HK-2 (cell line): ENCODE data around the gene FHAD1.

Experiments
- DNase-seq: peaks from one replicate; pipeline ENCODE4 v3.0.0-alpha.2; 2018; ENCODE audit not compliant: unreplicated experiment

FHAD1 gene

GRCh38 chr1:15400627-15401026 lies 153.6 kb downstream of the FHAD1 start:
- DNase-seq = no peak

- no peak for DNase-seq
Observed at GRCh38 chr1:15401391-15402055, 154.5 kb downstream of the FHAD1 start.

- DNase-seq = no peak
Observed at GRCh38 chr1:15402809-15403450, 155.9 kb downstream of the FHAD1 start.

- DNase-seq = no peak
Observed at GRCh38 chr1:15403962-15404580, 157.0 kb downstream of the FHAD1 start.

- no peak for DNase-seq
Observed at GRCh38 chr1:15405106-15405850, 158.3 kb downstream of the FHAD1 start.

- DNase-seq = no peak
Observed at GRCh38 chr1:15406614-15407559, 159.9 kb downstream of the FHAD1 start.

GRCh38 chr1:15407580-15407979 lies 160.6 kb downstream of the FHAD1 start:
- DNase-seq = no peak

- DNase-seq = no peak
Observed at GRCh38 chr1:15408890-15409387, 161.9 kb downstream of the FHAD1 start.

GRCh38 chr1:15409388-15410222 lies 162.6 kb downstream of the FHAD1 start, which contains the start of gene EFHD2:
Gene EFHD2, plus strand, starts transcription at chr1:15409888. Its CDS starts 84 bp downstream, at chr1:15409972.
- DNase-seq = peak; percentile 73

GRCh38 chr1:15410223-15410883 lies 163.3 kb downstream of the FHAD1 start:
- DNase-seq = no peak

GRCh38 chr1:15410884-15411245 lies 163.8 kb downstream of the FHAD1 start:
- no peak for DNase-seq

- DNase-seq = no peak
Observed at GRCh38 chr1:15411593-15412137, 164.6 kb downstream of the FHAD1 start.

- DNase-seq = no peak
Observed at GRCh38 chr1:15412175-15412800, 165.3 kb downstream of the FHAD1 start.

- DNase-seq = no peak
Observed at GRCh38 chr1:15412843-15413242, 165.8 kb downstream of the FHAD1 start.

- DNase-seq = no peak
Observed at GRCh38 chr1:15413563-15414444, 166.8 kb downstream of the FHAD1 start.

GRCh38 chr1:15414445-15414983 lies 167.5 kb downstream of the FHAD1 start:
- no peak for DNase-seq
